ENCODE data around the gene SYNE1. TPM values are rescaled to one million over a fixed set of nuclear protein-coding genes. Genes with fewer than 3 reads are reported as not detected.

The SYNE1 gene
- total RNA-seq, 1 experiment from 2014 or later, result 6.5 TPM

- Mint-ChIP-seq H3K9me3 (no peaks in the 10 kb centered on the region), H3K27ac (no peak overlapping the region), H3K4me1 (peaks cover 5% of the 10 kb centered on the region), H3K4me3 (no peak overlapping the region), H3K27me3 (ENCODE audit: low read depth) (no peaks in the 10 kb centered on the region), H3K36me3 (no peaks in the 10 kb centered on the region)
- POLR2A ChIA-PET, result no interaction called here
- TF ChIP-seq ATF6 (CRISPR knock-in tag; IDR thresholded peaks at IDR 0.05) (no peak), ESRRA (CRISPR knock-in tag; IDR thresholded peaks at IDR 0.05; ENCODE audit: borderline replicate concordance) (no peak), NR2C2 (CRISPR knock-in tag; IDR thresholded peaks at IDR 0.05) (no peak), ZNF219 (CRISPR knock-in tag; IDR thresholded peaks at IDR 0.05; ENCODE audit: borderline replicate concordance) (no peak), ATF3 (CRISPR knock-in tag; conservative IDR thresholded peaks at IDR 0.05) (no peak), CREM (CRISPR knock-in tag; IDR thresholded peaks at IDR 0.05) (no peak), MXD4 (CRISPR knock-in tag; IDR thresholded peaks at IDR 0.05; ENCODE audit: borderline replicate concordance) (no peak), FOXP1 (CRISPR knock-in tag; IDR thresholded peaks at IDR 0.05; ENCODE audit: borderline replicate concordance) (no peak), ETV6 (CRISPR knock-in tag; IDR thresholded peaks at IDR 0.05) (no peak), STAT6 (CRISPR knock-in tag; conservative IDR thresholded peaks at IDR 0.05; ENCODE audit: low read depth) (no peak), ZNF416 (CRISPR knock-in tag; IDR thresholded peaks at IDR 0.05) (no peak), ARID4B (CRISPR knock-in tag; IDR thresholded peaks at IDR 0.05; ENCODE audit: borderline replicate concordance) (no peak), TP53 (CRISPR knock-in tag; IDR thresholded peaks at IDR 0.05) (no peak), NFYB (CRISPR knock-in tag; conservative IDR thresholded peaks at IDR 0.05; ENCODE audit: low read depth) (no peak), ELF4 (CRISPR knock-in tag; IDR thresholded peaks at IDR 0.05; ENCODE audit: low read depth) (no peak), FOXJ3 (CRISPR knock-in tag; IDR thresholded peaks at IDR 0.05; ENCODE audit: borderline replicate concordance) (no peak), NR1H2 (CRISPR knock-in tag; IDR thresholded peaks at IDR 0.05) (no peak), SOX15 (CRISPR knock-in tag; IDR thresholded peaks at IDR 0.05) (no peak)
- TF ChIP-seq, protein P1, sequence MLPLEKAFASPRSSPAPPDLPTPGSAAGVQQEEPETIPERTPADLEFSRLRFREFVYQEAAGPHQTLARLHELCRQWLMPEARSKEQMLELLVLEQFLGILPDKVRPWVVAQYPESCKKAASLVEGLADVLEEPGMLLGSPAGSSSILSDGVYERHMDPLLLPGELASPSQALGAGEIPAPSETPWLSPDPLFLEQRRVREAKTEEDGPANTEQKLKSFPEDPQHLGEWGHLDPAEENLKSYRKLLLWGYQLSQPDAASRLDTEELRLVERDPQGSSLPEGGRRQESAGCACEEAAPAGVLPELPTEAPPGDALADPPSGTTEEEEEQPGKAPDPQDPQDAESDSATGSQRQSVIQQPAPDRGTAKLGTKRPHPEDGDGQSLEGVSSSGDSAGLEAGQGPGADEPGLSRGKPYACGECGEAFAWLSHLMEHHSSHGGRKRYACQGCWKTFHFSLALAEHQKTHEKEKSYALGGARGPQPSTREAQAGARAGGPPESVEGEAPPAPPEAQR (CRISPR knock-in tag; IDR thresholded peaks at IDR 0.05), result no peak
- TF ChIP-seq, protein P2, sequence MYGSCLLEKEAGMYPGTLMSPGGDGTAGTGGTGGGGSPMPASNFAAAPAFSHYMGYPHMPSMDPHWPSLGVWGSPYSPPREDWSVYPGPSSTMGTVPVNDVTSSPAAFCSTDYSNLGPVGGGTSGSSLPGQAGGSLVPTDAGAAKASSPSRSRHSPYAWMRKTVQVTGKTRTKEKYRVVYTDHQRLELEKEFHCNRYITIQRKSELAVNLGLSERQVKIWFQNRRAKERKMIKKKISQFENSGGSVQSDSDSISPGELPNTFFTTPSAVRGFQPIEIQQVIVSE (CRISPR knock-in tag; IDR thresholded peaks at IDR 0.05; ENCODE audit: borderline replicate concordance), result no peak
- no peak for ATAC-seq
- DNase-seq (ENCODE audit: low spot score), result no peak
- CTCF ChIA-PET, result no interaction called here
These were observed 328.2 kb downstream of the SYNE1 start for GRCh38 chr6:152309006-152309405.

All from WTC11 (cell line).